Stimulated activated CD4-positive, alpha-beta T cell treated with anti-CD3 and anti-CD28 coated beads, Interleukin-1b, Interleukin-23, amount 100 ng/mL, for 1 hour (primary cell): ENCODE data around the gene SND1.
A peak's percentile ranks its signal among the peaks of the same experiment; 100 is the strongest.

Experiments used
- DNase-seq, 2 donors: peaks; one replicate each; pipeline ENCODE4 v3.0.0-alpha.2; 2020; ENCODE audit warnings: low read depth in 2 of 2

The SND1 gene

DNA sequence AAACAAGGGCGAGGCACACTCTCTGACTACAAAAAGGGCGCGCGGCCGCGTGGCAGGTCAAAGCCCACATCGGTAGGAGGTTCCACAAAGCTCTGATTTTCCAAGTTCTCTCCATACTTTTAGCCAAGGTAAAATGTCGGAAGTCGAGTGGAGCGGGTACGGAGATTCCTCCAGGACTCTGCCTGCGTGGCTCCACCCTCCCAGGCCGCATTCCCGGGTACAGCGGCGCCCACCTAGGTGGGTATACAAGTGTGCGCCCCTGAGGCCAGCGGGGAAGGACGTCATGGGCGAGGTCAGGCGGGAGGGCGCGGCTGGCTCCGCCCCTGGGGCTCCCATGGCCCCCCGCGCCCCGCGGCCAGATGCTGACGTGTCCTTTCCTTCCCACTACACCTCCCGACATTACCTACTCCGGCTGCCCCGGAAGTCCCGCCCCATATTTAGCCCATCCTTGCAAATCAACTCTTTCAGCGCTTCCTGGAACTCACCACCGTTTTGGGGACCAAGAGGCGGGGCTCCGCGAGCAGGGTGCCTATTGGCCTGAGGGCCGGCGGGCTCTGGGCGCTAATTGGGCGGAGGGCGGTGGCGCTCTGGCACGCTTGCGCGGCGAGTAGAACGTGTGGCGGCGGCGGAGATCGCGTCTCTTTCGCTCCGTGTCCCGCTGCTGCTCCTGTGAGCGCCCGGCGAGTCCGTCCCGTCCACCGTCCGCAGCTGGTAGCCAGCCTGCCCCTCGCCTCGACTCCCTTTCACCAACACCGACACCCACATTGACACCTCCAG lies at the start of gene SND1:
Gene SND1, plus strand, starts transcription at position 639 of the 777 bp plus-strand sequence. CDS start 180 bp downstream, outside the sequence.
- DNase-seq = peak; percentile 92 to 93

DNA sequence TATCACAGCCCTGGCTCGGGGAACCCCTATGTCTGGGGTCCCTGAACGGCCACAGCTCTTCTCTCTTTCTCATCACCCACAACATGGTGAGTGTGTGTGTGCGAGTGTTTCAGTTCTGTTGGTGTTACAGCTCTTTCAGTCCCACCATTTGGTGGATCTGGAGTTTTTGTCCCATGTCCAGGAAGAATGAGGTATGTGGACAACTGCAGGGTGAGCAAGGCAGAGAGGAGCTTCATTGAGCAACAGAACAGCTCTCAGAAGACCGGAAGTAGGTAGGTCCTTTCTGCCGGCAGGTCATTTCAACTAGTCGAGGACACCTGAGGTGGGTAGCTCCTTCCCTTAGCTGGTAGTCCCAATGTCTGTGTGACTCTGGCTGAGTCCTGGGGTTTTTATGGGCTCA lies 43.5 kb upstream of the SND1 start:
- no peak for DNase-seq

DNA sequence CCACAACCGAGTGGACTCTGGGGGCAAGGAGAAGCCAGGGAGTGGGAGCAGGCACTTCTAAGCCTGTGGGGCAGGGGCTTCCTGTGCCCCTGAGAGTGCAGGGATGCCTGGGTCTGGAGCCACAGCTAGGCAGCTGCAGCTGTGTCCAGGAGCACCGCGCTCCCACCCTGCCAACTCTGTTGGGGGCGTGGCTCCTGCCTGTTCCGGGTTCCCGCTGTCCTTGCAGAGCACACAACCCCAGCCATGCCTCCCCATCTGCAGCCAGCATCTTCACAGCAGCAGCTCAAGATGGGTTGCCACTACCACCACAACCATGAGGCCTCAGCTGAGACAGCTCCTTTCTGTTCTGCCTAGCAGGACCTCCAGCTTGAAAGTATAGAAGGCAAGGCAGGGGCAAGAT lies 42.7 kb upstream of the SND1 start:
- no peak for DNase-seq

DNA sequence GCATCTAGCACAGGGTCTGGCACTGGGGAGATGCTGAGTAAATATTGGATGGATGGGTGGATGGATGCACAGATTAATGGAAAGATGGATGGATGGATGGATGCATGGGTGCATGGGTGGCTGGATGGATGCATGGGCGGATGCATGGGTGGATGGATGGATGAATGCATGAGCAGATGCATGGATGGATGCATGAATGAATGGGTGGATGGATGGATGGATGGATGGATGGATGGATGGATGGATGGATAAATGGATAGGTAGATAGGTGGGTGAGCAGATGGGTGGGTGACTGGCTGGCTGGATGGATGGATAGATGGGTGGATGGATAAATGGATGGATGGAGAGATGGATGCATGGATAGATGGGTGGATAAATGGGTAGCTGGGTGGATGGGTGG lies 39.7 kb upstream of the SND1 start:
- no peak for DNase-seq

DNA sequence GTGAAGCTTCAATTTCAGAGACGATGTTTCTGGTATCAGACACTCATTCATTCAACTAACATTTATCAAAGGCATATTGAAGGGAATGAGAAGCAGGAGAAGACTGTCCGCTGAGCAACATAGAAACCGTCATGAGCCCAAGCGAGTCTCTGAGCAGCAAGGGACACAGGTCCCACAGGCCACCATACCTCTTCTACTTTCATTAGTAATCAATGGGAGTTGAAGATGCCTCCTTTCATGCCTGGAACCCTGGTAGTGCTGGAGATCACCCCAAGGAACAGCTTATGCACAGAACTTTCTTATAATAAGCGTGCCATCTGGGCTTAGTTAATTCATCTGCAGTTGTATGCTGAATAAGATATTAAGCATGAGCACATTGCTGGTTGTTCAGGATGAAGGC lies 35.3 kb upstream of the SND1 start:
- no peak for DNase-seq

DNA sequence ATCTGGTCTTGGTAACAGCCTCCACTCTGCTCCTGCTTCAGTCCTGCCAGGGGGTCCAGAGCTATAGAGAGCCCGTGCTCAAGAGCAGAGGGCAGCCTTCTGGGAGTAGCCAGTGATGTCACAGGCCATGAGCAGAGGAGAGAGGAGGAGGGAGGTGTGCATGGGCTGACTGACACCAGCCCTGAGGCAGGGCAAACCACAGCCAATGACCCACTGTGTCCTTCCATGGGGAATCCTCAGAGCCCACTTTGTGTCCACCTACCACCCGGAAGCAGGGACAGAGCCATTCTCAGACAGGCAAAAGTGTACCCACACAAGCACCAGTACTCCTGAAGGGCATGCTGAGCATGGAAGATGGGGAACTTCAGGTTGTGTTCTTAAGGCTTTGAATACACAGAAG lies 34.0 kb upstream of the SND1 start, which contains the start of gene PAX4:
Gene PAX4, minus strand, starts transcription at position 101 of the 400 bp plus-strand sequence. CDS start 2,214 bp downstream, outside the sequence.
- no peak for DNase-seq

DNA sequence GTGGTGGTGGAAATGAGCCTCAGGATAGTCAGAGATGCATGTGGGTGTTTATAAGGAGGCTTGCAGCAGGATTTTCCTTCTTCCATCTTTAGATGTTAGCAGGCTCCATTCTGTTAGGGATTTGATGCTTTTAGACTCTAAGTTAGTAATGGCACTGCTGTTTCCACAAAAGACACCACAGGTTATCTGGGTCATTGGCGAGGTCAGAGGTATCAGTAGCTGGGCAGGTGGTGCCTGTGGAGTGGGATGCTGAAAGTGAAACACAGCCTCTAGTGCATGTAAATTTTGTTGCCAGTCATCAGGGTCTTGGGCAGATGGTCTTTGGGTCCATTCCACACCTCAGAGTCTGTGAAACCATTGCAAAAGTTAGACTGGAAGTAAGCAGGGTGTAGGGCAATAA lies 33.2 kb upstream of the SND1 start:
- no peak for DNase-seq

DNA sequence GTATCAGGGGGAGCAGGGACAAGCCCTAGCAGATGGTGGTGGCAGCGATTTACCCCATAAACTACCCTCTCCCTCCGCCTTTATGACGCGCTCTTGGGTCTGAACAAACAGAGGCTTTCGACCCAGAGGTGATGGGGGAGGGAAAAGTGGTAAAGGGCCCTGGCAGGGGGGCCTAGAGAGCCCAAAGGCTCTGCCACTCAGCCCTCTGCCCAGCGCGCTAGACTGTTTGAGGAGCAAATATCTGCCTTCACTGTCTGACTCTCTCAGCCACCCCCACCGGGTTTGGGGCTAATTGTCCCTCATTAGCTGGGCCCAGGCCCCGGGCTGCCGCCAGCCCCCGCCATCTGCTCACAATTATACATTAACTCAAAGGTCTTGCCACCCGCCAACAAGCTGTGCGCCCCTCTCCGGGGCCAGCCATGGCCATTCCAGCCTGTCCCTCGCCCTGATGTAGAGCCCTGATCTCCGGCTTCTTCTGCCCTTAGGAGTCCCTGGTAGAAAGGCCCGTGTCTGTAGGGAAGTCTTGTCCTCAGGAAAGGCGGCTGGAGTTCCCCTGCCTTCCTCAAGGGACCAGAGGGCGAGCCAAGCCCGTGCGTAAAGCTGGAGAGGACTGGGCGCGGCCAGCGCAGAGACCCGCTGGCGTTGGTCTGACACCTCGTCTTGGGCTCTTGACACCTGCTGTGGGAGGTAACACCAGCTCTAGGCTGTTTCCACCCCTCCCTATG lies 32.2 kb upstream of the SND1 start:
- DNase-seq = no peak

DNA sequence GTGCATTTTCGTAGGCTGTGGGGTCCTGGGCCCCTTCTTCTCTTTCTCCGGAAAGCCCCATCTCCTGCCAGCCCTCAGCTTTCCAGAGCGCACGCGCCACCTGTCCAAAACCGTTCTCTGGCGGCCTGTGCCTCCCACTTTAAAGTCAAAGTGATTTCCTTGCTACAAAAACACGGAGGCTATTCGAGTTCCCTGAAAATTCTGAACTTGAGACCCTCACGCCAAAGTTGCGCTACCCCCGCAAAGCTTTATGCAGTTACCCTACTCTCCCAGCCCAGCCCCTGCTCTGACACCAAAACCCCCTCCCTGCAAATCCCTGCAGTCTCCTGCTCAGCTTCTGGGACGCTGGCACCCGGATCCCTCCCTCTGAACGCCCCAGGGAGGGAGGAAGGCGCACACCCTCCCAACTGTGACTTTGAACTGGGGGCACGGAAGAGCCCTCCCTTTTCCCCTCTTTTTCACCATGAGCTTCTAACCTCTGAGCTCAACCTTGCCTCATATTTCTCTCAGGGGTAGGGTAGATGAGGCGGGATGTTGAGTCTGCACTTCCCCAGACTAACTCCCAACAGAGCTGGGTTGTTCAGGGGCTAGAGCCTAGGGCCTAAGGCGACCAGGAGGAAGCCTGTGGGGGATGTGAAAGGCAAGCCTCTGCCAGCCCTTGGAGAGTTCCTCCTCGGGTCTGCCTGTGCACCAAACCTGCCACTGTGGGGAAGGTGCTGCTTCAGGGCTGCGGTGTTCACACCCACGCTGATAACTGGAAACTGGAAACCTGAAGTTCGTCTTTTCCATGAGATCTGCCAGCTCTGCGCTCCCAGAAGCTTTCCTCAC lies 31.4 kb upstream of the SND1 start:
- no peak for DNase-seq

DNA sequence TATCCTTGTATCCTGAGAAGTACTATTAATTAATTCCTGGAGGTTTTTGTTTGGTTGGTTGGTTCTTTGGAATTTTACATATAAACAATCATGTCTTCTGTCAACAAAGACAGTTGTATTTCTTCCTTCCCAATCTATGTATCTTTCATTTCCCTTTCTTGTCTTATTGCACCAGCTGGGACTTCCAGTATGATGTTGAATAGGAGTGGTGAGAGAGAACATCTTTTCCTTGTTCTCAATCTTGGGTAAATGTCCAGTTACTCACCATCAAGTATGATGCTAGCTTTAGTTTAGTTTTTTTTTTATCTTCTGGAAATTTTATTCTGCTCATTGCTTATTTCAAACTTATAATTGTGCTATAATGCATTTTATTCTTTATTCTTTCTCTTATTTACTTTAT lies 26.7 kb upstream of the SND1 start:
- DNase-seq = no peak

DNA sequence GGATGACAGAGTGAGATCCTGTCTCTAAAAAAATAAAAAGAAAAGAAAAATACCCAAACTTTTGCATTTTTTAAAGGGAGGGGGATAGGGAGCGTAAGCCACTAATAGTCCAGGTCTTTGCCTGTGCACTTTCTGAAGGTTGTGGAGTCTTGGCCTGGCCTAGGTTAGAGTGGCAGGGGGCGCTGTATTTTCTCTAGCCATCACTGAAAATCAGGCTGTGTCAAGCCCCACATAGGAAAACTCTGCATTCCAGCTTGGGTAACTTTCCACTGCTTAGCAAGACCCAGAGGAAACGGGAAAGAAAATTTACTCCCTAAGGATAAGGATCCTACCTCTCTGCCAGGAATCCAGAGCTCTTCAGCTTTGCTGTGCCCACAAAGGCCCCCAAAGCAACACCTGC lies 23.5 kb upstream of the SND1 start:
- DNase-seq = no peak

DNA sequence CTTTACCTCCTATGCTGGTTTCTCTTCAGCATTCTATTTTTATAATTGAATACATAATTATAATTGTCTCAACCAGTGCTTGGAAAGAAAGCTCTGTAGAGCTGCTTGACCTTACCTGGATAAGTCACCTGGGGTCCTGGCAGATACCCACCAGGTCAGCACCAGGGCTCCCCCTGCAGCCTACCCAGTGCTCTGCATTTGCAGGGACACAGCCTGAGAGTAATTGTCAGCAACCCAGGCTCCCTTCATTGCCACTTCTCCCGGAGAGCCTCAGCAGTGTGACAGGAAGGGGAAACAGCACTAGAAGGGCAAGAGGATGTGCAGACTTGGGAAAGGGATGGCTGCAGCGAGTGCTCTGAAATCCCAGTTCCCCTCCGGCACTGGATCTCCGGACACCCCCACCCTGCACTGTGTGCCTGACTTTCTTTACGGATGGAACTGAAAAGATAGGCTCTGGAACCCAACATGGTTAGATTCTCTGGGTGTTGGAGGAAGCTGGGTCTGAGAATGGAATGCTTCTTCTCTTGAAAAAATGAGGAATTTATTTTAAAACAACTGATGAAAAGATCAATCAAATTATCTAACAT lies 22.6 kb upstream of the SND1 start:
- DNase-seq = no peak

DNA sequence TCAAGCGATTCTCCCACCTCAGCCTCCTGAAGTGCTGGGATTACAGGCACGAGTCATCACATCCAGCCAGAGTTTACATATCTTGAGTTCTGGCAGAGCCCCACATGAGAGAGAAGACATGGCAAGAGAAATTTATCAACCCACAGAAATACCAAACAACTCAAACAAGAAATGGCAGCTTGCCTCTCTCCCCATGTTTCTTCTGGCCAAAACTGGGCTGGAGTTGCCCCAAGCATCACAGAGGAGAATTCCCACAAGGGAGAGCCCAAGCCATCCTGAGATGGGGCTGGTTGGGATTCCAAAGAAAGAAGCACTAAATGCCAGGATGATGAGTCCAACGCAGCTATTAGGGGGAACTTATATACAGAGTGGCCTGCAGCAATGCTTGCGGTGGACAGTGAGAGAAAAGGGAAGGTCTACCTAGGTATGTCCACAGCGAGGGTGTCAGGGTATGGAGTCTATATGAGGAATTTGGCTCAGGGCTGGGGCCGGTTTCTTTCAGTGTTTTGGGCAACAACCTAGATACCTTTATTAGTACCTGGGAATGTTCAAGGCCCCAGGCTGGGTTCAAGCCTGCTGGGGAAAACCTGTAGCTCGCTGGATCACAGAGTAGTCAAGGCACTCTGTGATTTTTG lies 19.6 kb upstream of the SND1 start:
- no peak for DNase-seq

DNA sequence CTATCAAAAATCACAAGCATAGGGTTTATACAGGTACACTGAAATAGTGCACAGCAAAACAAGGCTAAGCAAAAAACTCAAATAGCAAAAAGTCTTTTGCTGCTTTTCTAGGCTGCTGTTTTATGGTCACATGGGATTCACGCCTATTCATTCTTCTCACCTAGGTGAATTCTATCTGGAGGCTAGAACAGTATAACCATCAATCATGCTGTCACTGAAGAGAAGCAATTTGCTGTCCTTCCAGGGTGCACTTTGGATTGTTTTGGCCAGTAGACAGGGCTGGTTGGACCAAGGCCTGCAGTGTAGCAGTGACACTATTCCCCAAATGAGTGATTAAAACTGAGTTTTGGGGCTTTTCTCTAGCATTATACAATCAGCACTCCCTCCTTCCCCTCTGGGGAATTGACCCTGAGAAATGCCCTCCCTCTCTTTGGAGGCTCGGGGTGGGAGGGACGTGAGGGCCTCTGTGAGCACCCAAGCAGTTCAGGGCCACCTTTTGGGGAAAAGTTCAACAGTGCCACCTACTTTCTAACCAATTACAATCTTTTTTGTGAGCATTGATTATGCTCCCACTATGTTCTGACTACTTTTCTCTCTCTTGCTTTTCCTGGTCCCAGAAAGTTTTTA lies 16.2 kb upstream of the SND1 start:
- DNase-seq = no peak

DNA sequence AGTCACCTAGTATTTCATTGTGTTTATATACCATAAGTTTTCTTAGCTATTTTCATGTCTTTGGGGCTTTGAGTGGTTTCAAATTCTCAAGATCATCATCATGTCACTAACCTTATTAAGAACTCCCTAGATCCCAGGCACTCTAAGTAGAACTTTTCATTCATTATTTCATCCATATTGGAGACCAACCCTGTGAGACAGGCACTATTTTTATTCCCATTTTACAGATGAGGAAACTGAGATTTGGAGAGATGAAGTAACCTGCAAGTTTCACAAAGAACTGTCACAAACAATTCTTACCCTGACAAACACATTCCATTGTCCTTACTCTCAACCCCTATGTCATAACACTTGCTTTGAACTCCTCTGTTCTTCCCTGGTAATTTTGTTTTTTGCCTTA lies 13.8 kb upstream of the SND1 start:
- DNase-seq = no peak

DNA sequence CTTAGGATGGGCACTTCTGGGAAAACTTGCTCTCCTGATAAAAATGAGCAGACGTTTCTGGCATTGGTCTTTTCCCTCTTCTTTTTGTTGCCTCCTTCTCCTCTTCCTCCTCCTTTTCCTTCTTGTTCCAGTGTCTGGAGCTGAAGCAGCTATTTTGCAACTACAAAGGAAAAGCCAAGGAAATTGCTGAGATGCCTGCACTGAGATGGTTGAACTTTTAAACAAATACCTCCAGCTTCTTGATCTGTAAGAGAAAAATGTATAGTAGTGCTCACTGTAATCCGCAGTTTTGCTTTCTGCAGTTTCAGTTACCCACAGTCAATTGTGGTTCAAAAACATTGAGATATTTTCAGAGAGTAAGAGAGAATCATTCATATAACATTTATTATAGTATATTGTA lies 7.5 kb upstream of the SND1 start:
- DNase-seq = no peak

DNA sequence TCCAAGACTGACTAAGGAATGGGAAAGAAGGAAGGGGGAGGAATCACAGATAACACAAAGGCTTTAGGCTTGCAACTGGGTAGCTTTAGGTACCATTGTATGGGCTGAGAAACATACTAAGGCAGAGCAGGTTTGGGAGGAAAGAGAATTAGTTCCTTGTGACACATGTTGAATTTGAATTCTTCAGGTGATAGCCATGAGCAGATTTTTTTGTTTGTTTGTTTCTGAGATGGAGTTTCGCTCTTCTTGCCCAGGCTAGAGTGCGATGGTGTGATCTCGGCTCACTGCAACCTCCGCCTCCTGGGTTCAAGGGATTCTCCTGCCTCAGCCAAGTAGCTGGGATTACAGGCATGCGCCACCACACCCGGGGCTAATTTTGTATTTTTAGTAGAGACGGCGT lies 4.4 kb upstream of the SND1 start:
- DNase-seq = no peak

DNA sequence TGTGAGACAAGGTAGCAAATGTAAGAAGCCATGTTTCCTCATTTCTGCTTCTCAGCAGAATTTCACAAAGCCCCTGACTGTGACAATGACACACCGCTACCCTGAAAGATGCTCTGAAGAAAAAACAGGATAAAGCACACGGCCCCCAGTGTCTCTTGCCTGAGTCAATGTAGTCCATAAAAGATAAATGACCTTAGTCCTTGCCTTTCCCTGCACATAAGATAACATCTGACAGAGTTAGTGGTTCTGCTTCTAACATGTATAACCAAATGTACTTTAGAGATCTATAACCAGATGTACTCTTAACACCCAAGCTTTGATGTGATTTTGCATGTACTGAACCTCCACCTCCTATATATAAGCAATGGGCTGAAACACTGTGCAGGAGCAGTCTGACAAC lies 3.0 kb upstream of the SND1 start:
- no peak for DNase-seq

DNA sequence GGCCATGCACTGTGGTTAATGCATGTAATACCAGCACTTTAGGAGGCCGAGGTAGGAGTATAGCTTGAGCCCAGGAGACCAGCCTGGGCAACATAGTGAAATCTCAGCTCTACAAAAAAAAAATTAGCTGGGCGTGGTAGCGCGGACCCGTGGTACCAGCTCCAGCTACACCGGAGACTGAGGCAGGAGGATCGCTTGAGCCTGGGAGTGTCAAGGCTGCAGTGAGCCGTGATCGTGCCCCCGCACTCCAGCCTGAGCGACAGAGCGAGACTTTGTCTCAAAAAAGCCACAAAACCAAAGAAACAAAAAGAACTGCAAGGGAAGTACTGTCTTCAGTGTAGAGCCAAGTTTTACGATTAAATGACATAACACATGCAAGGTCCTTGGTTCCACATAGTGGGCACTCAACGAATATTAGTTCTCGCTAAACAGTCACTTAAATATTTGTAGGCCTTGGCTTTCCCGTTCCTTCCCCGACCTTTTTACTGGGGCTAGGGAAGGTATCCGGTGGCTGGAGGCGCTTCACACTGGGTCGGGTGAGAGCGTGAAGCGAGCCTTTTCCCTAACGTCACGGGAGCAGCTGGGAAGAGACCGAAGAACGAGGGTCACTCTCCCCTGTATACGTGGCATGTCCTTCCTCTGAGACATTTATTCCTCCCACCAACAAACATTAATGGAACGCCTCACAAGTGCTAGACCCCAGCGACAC lies 993 bp upstream of the SND1 start:
- no peak for DNase-seq
